Activated T-helper 9 cell treated with anti-CD3 and anti-CD28 coated beads, Interleukin-2, amount 50 U/mL, for 16 hours (primary cell): ENCODE data around the gene FAM53A.

Experiments used
- DNase-seq: peaks from one replicate; pipeline ENCODE4 v3.0.0-alpha.2; 2020; ENCODE audit warnings: low read depth

Gene FAM53A

GRCh38 chr4:1591107-1591506 is 93.0 kb downstream of the FAM53A start:
- no peak for DNase-seq

- DNase-seq, result no peak
Measured at GRCh38 chr4:1590244-1590643, 93.9 kb downstream of the FAM53A start.
